ENCODE measurements around the gene FH.

The FH gene

DNA sequence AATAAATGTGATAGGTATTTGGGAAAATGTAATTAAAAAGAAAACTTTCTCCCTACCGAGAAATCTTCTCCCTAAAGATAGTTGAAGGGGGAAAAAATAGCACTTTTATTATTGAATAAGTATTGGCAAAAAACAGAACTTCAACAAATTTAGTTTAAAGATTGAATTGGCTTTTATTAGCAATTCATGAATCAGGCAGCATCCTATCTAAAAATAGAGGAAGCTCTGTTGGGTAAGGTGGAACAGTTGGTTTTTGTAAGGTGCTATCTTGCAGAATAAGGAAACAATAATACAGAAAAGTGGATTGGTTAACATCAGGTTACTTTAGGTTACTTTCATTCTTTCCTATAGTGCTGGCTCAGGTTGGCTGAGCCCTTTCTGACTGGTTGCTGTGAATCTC is 62.8 kb downstream of the FH start:
- no peak for DNase-seq

- DNase-seq: no peak
These were observed 65.8 kb downstream of the FH start for GRCh38 chr1:241453732-241454131.

DNA sequence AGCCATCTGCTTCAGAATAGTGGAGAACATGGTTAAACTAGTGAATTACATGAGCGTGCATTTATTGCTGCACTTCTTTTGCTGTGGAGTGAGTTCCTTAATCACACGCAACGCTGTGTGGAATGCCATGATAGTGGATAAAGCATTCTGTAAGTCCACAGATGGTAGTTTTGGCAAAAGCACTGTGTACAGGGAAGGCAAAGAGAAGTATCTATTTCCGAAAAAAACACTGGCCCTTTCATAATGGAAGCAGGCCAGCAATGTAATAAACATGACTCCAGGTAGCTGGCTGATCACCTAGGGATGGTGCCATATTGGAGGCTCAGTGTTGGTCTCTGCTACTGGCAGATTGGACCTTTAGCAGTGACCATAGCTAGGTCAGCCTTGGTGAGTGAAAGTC is 67.6 kb downstream of the FH start:
- no peak for DNase-seq

Measured in inflammatory macrophage treated with lipopolysaccharide for 4 hours (primary cell).